ENCODE measurements around the gene CACNA1H.

The CACNA1H gene

GRCh38 chr16:1211451-1212268 is 58.8 kb downstream of the CACNA1H start:
- DNase-seq (ENCODE audit: low spot score): no peak

- no peak for DNase-seq (ENCODE audit: low spot score)
Measured at GRCh38 chr16:1212616-1213194, 59.8 kb downstream of the CACNA1H start.

- DNase-seq (ENCODE audit: low spot score): no peak
Measured at GRCh38 chr16:1213231-1213630, 60.3 kb downstream of the CACNA1H start.

- DNase-seq (ENCODE audit: low spot score): no peak
Measured at GRCh38 chr16:1213796-1214372, 61.0 kb downstream of the CACNA1H start.

- no peak for DNase-seq (ENCODE audit: low spot score)
Measured at GRCh38 chr16:1214719-1215118, 61.8 kb downstream of the CACNA1H start.

- no peak for DNase-seq (ENCODE audit: low spot score)
Measured at GRCh38 chr16:1215574-1216295, 62.8 kb downstream of the CACNA1H start.

- DNase-seq (ENCODE audit: low spot score): no peak
Measured at GRCh38 chr16:1216296-1216619, 63.4 kb downstream of the CACNA1H start.

GRCh38 chr16:1216681-1217400 is 63.9 kb downstream of the CACNA1H start:
- no peak for DNase-seq (ENCODE audit: low spot score)

- no peak for DNase-seq (ENCODE audit: low spot score)
Measured at GRCh38 chr16:1217526-1217925, 64.6 kb downstream of the CACNA1H start.

GRCh38 chr16:1218061-1218929 is 65.4 kb downstream of the CACNA1H start:
- no peak for DNase-seq (ENCODE audit: low spot score)

GRCh38 chr16:1218930-1219611 is 66.2 kb downstream of the CACNA1H start:
- DNase-seq (ENCODE audit: low spot score): no peak

GRCh38 chr16:1220098-1220728 is 67.3 kb downstream of the CACNA1H start:
- no peak for DNase-seq (ENCODE audit: low spot score)

GRCh38 chr16:1220841-1221627 is 68.1 kb downstream of the CACNA1H start:
- DNase-seq (ENCODE audit: low spot score): no peak

- no peak for DNase-seq (ENCODE audit: low spot score)
Measured at GRCh38 chr16:1221628-1222552, 69.0 kb downstream of the CACNA1H start.

- no peak for DNase-seq (ENCODE audit: low spot score)
Measured at GRCh38 chr16:1222553-1223354, 69.8 kb downstream of the CACNA1H start.

GRCh38 chr16:1223355-1224214 is 70.7 kb downstream of the CACNA1H start:
- DNase-seq (ENCODE audit: low spot score): no peak

Data from germinal center (tissue), 1 donor.